ENCODE data around the gene PRKD1.

Gene PRKD1

GRCh38 chr14:29806124-29806517 is 121.5 kb downstream of the PRKD1 start:
- no peaks in the 10 kb centered on the region for H3K36me3 ChIP-seq (ENCODE audit: control insufficient read depth, insufficient read depth, low read length)
- H3K4me3 ChIP-seq (ENCODE audit: insufficient read depth, low read depth, low read length, poor library complexity, severe bottlenecking) = no peak overlapping the region
- no peaks in the 10 kb centered on the region for H3K27me3 ChIP-seq (replicated peaks; ENCODE audit: control insufficient read depth, insufficient read depth, low read length, poor library complexity, severe bottlenecking)
- H3K4me1 ChIP-seq (ENCODE audit: control insufficient read depth, insufficient read depth, low read length, poor library complexity, severe bottlenecking) = no peaks in the 10 kb centered on the region
- no peak for DNase-seq
- H3K9me3 ChIP-seq (ENCODE audit: control insufficient read depth, low read length) = no peaks in the 10 kb centered on the region
- no peak overlapping the region for H3K27ac ChIP-seq (ENCODE audit: insufficient read depth, low read length, poor library complexity, severe bottlenecking)

- H3K9me3 ChIP-seq (ENCODE audit: control insufficient read depth, low read length) = no peaks in the 10 kb centered on the region
- H3K27ac ChIP-seq (ENCODE audit: insufficient read depth, low read length, poor library complexity, severe bottlenecking) = no peak overlapping the region
- H3K4me3 ChIP-seq (ENCODE audit: insufficient read depth, low read depth, low read length, poor library complexity, severe bottlenecking) = no peak overlapping the region
- H3K27me3 ChIP-seq (replicated peaks; ENCODE audit: control insufficient read depth, insufficient read depth, low read length, poor library complexity, severe bottlenecking) = no peaks in the 10 kb centered on the region
- DNase-seq = no peak
- H3K4me1 ChIP-seq (ENCODE audit: control insufficient read depth, insufficient read depth, low read length, poor library complexity, severe bottlenecking) = no peaks in the 10 kb centered on the region
- H3K36me3 ChIP-seq (ENCODE audit: control insufficient read depth, insufficient read depth, low read length) = no peaks in the 10 kb centered on the region
Observed at GRCh38 chr14:29805415-29806123, 122.1 kb downstream of the PRKD1 start.

GRCh38 chr14:29804481-29805266 is 123.0 kb downstream of the PRKD1 start:
- no peaks in the 10 kb centered on the region for H3K9me3 ChIP-seq (ENCODE audit: control insufficient read depth, low read length)
- no peaks in the 10 kb centered on the region for H3K36me3 ChIP-seq (ENCODE audit: control insufficient read depth, insufficient read depth, low read length)
- no peak for DNase-seq
- H3K27ac ChIP-seq (ENCODE audit: insufficient read depth, low read length, poor library complexity, severe bottlenecking) = no peak overlapping the region
- no peak overlapping the region for H3K4me3 ChIP-seq (ENCODE audit: insufficient read depth, low read depth, low read length, poor library complexity, severe bottlenecking)
- no peaks in the 10 kb centered on the region for H3K4me1 ChIP-seq (ENCODE audit: control insufficient read depth, insufficient read depth, low read length, poor library complexity, severe bottlenecking)
- H3K27me3 ChIP-seq (replicated peaks; ENCODE audit: control insufficient read depth, insufficient read depth, low read length, poor library complexity, severe bottlenecking) = no peaks in the 10 kb centered on the region

DNA sequence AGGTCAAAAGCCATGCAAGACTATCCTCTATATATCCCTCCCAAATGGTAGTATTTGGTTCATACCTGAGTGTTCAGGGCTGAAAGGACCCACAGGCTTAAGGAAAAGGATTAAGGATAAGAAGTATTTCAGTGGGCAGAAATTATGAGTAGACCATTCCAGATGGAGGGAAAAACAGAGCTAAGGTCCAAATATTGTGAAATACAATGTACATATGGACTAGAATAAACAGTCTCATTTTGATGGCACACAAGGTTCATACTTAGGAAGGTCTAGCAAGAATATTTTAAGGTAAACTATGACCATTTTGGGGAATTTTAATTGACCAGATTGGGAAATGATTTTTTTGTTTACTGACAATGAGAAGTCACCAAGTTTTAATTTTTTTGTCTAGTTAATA is 124.6 kb downstream of the PRKD1 start:
- H3K36me3 ChIP-seq (ENCODE audit: control insufficient read depth, insufficient read depth, low read length) = no peaks in the 10 kb centered on the region
- H3K27ac ChIP-seq (ENCODE audit: insufficient read depth, low read length, poor library complexity, severe bottlenecking) = no peak overlapping the region
- no peak overlapping the region for H3K4me3 ChIP-seq (ENCODE audit: insufficient read depth, low read depth, low read length, poor library complexity, severe bottlenecking)
- H3K27me3 ChIP-seq (replicated peaks; ENCODE audit: control insufficient read depth, insufficient read depth, low read length, poor library complexity, severe bottlenecking) = no peaks in the 10 kb centered on the region
- H3K9me3 ChIP-seq (ENCODE audit: control insufficient read depth, low read length) = no peaks in the 10 kb centered on the region
- no peaks in the 10 kb centered on the region for H3K4me1 ChIP-seq (ENCODE audit: control insufficient read depth, insufficient read depth, low read length, poor library complexity, severe bottlenecking)
- DNase-seq = no peak

DNA sequence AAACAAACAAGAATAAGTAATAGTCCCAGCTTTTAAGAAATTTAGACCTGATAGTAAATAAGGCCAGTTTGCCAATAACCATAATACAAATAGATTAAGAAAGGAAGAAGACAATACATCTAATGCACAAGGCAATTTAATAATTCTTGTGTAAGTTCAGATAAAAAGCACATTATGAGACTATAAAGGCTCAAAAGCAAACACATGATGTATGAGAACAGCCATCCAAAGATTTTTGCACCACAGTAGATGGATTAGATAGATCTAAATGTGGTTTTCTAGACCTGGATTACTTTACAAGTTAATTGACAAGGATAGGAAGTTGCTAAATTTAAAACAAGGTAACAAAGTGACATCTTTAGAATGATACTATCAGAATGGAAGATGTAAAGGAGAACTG is 125.4 kb downstream of the PRKD1 start:
- no peaks in the 10 kb centered on the region for H3K27me3 ChIP-seq (replicated peaks; ENCODE audit: control insufficient read depth, insufficient read depth, low read length, poor library complexity, severe bottlenecking)

GRCh38 chr14:29800961-29801360 is 126.7 kb downstream of the PRKD1 start:
- no peak overlapping the region for H3K4me3 ChIP-seq (ENCODE audit: insufficient read depth, low read depth, low read length, poor library complexity, severe bottlenecking)
- H3K4me1 ChIP-seq (ENCODE audit: control insufficient read depth, insufficient read depth, low read length, poor library complexity, severe bottlenecking) = no peaks in the 10 kb centered on the region

More for the DNA sequence above, 125.4 kb downstream of the PRKD1 start:
- Histone ChIP-seq H3K9me3 (ENCODE audit: control insufficient read depth, low read length) (no peaks in the 10 kb centered on the region), H3K36me3 (ENCODE audit: control insufficient read depth, insufficient read depth, low read length) (no peaks in the 10 kb centered on the region), H3K27ac (ENCODE audit: insufficient read depth, low read length, poor library complexity, severe bottlenecking) (no peak overlapping the region), H3K4me3 (ENCODE audit: insufficient read depth, low read depth, low read length, poor library complexity, severe bottlenecking) (no peak overlapping the region), H3K4me1 (ENCODE audit: control insufficient read depth, insufficient read depth, low read length, poor library complexity, severe bottlenecking) (no peaks in the 10 kb centered on the region)
- DNase-seq = no peak

DNA sequence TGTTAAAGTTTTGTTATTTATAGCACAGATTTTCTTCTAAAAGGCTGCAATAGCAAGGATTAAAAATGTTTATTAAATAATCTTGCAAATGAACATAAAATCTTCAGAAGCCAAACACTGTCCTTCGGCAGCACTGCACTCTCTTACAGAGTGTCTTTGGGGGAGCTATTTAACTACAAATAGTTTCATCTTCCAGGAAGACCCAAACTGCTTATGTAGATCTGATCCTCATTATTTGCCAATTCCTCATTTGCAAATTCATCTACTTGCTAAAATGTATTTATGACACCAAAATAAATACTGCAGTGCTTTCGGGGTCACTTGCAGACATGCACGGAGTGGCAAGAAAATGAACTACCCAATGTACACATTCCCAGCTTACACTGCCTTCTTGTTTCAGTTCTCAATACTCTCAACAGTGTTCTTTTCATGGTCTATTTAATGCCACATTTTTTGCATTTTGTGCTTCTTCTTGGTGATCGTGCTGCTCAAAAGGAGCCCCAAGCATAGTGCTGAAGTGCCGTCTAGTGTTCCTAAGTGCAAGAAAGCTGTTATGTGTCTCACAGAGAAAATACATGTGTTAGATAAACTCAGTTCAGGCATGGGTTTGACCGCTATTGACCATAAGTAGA is 128.1 kb downstream of the PRKD1 start:
- Histone ChIP-seq H3K9me3 (ENCODE audit: control insufficient read depth, low read length) (no peaks in the 10 kb centered on the region), H3K36me3 (ENCODE audit: control insufficient read depth, insufficient read depth, low read length) (no peaks in the 10 kb centered on the region), H3K4me1 (ENCODE audit: control insufficient read depth, insufficient read depth, low read length, poor library complexity, severe bottlenecking) (no peaks in the 10 kb centered on the region), H3K4me3 (ENCODE audit: insufficient read depth, low read depth, low read length, poor library complexity, severe bottlenecking) (no peak overlapping the region), H3K27me3 (replicated peaks; ENCODE audit: control insufficient read depth, insufficient read depth, low read length, poor library complexity, severe bottlenecking) (no peaks in the 10 kb centered on the region), H3K27ac (ENCODE audit: insufficient read depth, low read length, poor library complexity, severe bottlenecking) (no peak overlapping the region)
- no peak for DNase-seq

More at GRCh38 chr14:29800961-29801360, 126.7 kb downstream of the PRKD1 start:
- no peak for DNase-seq
- H3K36me3 ChIP-seq (ENCODE audit: control insufficient read depth, insufficient read depth, low read length) = no peaks in the 10 kb centered on the region
- H3K9me3 ChIP-seq (ENCODE audit: control insufficient read depth, low read length) = no peaks in the 10 kb centered on the region
- no peaks in the 10 kb centered on the region for H3K27me3 ChIP-seq (replicated peaks; ENCODE audit: control insufficient read depth, insufficient read depth, low read length, poor library complexity, severe bottlenecking)
- H3K27ac ChIP-seq (ENCODE audit: insufficient read depth, low read length, poor library complexity, severe bottlenecking) = no peak overlapping the region

- no peaks in the 10 kb centered on the region for H3K9me3 ChIP-seq (ENCODE audit: control insufficient read depth, low read length)
Observed at GRCh38 chr14:29798811-29799210, 128.8 kb downstream of the PRKD1 start.

GRCh38 chr14:29798108-29798663 is 129.5 kb downstream of the PRKD1 start:
- DNase-seq = no peak
- Histone ChIP-seq H3K4me3 (ENCODE audit: insufficient read depth, low read depth, low read length, poor library complexity, severe bottlenecking) (no peak overlapping the region), H3K27me3 (replicated peaks; ENCODE audit: control insufficient read depth, insufficient read depth, low read length, poor library complexity, severe bottlenecking) (no peaks in the 10 kb centered on the region), H3K27ac (ENCODE audit: insufficient read depth, low read length, poor library complexity, severe bottlenecking) (no peak overlapping the region), H3K9me3 (ENCODE audit: control insufficient read depth, low read length) (no peaks in the 10 kb centered on the region), H3K4me1 (ENCODE audit: control insufficient read depth, insufficient read depth, low read length, poor library complexity, severe bottlenecking) (no peaks in the 10 kb centered on the region), H3K36me3 (ENCODE audit: control insufficient read depth, insufficient read depth, low read length) (no peaks in the 10 kb centered on the region)

More at GRCh38 chr14:29798811-29799210, 128.8 kb downstream of the PRKD1 start:
- no peak overlapping the region for H3K4me3 ChIP-seq (ENCODE audit: insufficient read depth, low read depth, low read length, poor library complexity, severe bottlenecking)
- H3K36me3 ChIP-seq (ENCODE audit: control insufficient read depth, insufficient read depth, low read length) = no peaks in the 10 kb centered on the region
- H3K27me3 ChIP-seq (replicated peaks; ENCODE audit: control insufficient read depth, insufficient read depth, low read length, poor library complexity, severe bottlenecking) = no peaks in the 10 kb centered on the region
- no peaks in the 10 kb centered on the region for H3K4me1 ChIP-seq (ENCODE audit: control insufficient read depth, insufficient read depth, low read length, poor library complexity, severe bottlenecking)
- no peak for DNase-seq
- no peak overlapping the region for H3K27ac ChIP-seq (ENCODE audit: insufficient read depth, low read length, poor library complexity, severe bottlenecking)
